HG03139 (cell line): ENCODE results near the gene ANTXR2.
"Not testable (repeated sequence)": the region's sequence is repeated elsewhere in the genome, so short reads cannot be mapped to it uniquely, and the experiment has no call there.

Experiments used
- ATAC-seq: cut with Tn5 transposase; IDR thresholded peaks from one replicate; pipeline ENCODE4 v1.9.1; 2021; ENCODE audit not compliant: unreplicated experiment

Gene ANTXR2

DNA sequence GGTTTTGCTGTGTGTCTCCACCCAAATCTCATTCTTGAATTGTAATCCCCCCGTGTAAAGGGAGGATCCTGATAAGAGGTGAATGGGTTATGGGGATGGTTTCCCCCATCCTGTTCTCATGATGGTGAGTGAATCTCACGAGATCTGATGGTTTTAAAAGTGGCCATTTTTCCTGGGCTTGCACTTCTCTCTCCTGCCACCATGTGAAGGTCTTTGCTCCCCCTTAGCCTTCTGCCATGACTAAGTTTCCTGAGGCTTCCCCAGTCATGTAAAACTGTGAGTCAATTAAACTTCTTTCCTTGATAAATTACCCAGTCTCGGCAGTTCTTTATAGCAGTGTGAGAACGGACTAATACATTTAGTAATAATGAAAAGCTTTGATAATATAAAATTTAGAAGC is 46.9 kb downstream of the ANTXR2 start:
- ATAC-seq = no peak

DNA sequence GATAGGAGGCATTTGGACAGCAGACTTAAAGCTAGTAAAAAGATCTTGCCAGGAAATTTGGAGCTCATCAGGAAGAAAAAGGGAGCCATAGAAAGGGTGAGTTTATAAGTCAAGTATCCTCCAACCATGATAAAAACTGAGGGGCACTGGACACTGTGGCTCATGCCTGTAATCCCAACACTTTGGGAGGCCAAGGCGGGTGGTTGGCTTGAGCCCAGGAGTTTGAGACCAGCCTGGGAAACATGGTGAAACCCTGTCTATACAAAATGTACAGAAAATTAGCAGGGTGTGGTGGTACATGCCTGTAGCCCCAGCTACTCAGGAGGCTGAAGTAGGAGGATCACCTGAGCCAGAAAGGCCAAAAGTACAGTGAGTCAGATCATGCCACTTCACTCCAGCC is 48.7 kb downstream of the ANTXR2 start:
- ATAC-seq = no peak

DNA sequence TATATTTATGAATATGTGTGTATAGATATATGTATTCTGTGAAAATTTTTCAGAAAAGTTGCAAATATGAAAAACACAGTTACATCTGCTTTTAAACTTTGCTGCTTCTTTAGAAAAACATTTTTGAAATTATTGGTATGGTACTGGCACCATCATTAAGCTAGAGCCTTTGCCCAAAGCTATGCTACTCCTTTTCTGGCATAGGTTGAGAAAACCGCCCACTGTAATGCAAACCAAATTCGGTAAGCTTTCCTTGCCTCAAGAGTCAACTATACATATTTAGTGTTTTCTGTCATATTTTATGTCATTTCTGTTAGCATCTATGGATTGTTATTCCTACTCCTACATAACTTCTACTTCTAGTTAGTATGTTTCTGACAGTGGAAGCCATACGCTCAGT is 50.7 kb downstream of the ANTXR2 start:
- ATAC-seq = no peak

DNA sequence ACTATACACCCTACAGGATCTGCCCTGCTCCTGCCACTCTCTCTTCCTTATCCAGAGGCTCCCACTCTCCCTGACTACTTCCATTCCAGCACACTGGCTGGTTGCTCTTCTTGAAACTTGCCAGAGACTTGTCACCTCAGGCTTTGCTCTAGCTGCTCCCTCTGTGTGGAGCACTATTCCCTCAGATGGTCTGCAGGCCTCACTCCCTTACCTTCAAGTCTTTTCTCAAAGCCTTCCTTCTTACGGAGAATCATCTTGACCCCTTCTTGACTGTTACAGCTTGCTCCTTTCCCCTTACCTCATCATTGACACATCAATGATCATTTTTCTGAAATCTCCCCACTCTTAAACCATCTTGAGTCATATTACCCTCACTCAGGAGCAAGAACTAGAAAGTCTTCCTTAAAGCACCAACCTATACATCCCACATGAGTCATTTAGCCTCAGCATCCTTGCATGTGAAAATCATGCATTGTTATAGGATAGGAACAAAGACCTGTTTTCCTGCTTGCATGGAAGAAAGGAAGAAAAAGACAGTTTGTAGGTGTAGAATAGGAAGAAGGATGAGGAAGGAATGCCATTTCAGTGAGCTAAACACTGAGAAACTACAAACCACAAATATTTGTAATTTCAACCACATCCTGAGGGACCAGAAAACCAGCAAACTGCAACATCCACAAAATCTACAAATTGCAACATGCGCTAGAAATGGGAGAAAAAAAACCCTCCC is 55.7 kb downstream of the ANTXR2 start:
- no peak for ATAC-seq

DNA sequence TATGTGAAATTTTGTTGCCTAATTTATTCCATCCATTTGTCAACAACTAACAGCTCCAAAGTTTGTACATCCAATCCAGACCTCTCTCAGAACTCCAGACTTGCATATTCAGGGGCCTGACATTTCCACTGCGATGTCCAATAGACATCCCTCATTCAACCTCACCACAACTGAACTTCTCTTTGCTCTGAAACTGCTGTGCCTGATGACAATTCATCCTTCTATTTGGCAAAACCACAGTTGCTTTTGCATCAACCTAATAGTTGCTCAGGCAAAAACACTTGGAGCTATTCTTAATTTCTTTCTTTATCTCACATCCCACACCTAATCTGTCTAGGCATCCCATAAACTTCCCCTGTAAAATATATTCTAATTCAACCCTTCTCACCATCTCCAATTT is 56.5 kb downstream of the ANTXR2 start:
- ATAC-seq = no peak

DNA sequence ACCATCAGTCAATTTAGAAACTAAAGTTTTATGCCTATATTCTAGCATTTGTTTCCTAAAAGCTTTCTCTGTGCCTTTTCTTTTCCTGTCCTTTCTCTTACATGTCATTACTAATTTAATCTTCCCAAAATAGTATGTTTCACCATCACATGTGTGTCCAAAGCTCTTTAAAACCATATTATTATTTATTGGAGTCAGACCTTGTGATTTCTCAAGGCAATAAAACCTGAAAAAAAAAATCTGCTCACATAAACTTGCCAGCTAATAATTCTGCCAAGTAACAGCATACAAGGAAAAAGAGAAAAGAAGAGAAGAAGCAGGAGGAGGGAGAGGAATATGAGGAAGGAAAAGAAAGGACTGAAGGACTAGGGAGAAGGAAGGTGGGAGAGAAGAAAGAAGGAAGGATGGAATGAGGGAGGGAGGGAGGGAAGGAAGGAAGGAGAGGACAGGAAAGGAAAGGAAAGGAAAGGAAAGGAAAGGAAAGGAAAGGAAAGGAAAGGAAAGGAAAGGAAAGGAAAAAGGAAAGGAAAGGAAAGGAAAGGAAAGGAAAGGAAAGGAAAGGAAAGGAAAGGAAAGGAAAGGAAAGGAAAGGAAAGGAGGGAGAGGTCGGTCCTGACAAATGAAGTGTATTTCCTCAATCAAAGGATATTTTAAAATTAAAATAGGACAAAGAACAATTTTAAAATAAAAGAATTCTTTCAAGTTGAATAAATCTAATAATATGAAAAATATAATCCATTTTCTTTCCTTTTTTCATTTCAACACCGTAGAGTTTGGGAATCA is 57.4 kb downstream of the ANTXR2 start:
- ATAC-seq = no peak

DNA sequence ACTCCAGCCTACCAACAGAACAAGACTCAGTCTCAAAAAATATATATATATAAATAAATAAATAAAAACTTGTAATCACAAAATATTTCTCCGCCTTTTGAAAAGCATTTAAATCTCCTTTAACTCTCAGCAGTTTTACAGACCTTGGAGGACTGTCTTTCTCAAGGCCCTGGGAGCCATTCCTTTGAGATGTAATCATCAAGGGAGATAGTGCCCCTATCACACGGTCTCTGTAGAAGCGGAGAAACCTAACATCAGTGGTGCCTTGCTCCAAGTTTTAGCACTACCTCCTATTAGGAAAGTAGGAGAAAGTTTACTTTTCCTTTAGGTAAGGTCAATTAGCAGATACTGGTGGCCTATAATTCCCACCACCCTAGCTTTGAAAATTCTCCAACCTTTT is 58.5 kb downstream of the ANTXR2 start:
- no peak for ATAC-seq

DNA sequence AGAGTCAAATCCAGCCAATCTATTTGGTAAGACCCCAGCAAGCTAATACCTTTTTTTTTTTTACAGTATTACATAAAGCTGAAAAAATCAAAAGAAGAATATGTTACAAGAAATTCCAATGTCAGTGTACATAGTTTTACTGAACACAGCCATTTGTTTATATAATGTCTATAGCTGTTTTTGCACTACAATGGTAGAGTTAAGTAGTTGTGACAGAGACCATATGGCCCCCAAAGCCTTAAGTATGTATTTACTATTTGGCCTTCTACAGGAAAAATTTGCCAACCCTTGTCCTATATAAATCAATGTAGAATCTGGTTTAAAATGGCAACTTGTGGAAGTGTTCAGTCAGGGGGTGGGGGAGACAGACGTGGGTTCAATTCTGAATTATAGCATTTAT is 60.7 kb downstream of the ANTXR2 start:
- no peak for ATAC-seq

DNA sequence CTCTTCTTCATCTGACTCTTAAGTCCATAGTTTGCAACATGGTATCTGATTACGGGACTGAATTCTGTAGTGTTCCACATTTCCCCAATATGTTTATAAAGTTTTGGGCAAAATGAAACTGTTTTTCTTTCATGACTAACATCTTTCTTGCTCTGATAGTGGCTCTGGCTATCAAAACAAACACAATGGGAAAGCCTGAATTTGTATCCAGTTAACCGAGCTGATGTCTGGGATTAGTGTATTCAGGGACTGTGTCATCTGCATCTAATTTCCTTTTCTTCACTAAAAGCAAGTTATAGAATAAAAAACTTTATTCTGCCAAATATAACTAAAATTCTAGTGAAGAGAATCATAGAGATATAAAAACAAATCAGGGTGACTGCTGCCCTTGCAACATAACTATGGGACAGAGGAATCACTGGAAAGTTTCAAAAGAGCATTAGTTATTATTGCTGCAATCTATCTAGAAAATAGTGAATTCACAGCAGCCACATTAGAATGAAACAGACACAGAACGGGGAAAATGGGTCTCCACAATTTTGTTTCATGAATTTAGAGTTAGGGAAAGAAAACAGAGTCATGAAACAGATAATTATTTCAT is 61.3 kb downstream of the ANTXR2 start:
- ATAC-seq = no peak

DNA sequence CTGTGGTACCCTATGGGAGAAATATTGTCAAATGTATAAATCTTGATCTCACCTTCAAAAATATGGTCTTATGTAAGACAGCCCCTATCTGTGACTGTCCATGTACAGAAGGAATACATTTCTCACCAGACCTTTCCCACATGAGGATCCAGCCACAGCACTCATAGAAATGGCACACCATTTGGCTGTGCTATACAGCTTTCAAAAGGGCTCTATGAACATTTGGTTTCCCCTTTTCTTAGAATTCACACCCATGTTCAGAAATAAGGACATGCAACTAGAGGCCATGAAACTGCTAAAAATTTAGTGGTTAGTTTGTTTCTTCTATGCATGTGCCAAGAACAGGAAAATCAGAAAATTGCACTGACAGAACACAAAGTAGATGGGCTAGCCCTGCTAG is 62.7 kb downstream of the ANTXR2 start:
- ATAC-seq = no peak

DNA sequence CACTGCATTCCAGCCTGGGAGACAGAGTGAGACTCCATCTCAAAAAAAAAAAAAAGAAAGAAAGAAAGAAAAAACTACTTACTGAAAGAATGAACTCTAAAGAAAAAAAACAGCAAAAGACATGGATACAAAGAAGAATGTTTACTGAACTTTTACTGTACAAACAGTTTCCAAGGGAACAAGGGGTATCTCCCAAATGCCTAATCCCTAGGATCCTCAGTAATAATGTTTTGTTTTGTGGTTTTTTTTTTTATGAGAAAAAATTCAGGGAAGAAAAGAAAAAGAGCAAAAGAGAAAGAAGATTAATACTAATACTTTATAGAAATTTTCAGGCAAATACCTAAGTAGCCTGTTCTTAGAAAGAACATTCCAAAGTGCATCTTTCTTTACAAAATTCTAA is 63.2 kb downstream of the ANTXR2 start:
- no peak for ATAC-seq

DNA sequence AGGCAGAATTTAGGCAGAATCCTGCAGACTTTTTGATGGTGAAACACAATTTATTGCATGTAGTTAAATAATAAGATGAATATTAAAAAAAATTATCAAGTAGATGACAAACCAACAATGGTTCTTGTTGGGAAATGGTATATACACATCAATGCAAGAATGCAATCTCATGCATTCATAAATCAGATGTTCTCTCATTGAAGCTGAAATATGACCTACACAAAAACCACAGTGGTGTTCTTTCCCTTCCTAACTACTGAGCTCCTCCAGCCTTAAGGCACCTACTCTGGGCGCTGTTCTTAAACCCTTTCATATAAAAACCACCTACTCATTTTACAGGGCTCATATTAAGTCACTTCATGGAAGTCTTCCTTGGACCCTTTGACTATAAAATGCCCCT is 64.1 kb downstream of the ANTXR2 start:
- ATAC-seq = no peak

DNA sequence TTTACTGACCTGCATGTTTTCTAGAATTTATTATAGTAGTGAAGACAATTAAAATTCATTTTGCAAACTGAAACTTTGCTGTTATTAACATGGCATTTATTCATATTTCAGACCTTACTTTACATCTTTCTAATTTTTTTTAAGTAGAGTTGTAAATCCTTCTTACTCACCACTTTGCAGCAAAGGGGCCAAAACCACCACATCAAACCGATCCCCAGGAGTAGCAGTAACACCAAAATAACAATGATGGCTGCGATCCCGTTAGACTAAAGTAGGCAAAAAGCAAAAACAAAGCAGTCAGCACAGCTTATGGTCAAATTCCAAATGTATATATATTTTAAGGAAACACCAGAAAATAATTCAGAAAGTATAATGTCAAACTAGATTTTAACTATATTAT is 64.7 kb downstream of the ANTXR2 start:
- ATAC-seq = no peak

DNA sequence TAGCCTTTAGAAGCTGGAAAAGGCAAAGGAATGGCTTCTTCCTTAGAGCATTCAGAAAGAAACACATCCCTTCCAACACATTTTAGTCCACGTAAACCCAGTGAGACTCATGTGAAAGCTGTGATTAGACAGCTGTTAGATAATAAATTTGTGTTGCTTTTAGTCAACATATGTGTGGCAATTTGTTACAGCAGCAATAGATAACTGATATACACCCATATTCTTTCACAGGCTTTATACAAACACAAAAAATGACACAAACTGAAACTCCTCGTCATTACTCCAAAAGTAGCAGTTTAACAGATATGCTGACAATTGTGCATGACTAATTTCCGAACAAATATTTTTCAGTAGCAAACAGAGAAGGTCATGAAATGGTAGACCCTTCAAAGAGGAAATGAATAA is 65.3 kb downstream of the ANTXR2 start:
- ATAC-seq = no peak

DNA sequence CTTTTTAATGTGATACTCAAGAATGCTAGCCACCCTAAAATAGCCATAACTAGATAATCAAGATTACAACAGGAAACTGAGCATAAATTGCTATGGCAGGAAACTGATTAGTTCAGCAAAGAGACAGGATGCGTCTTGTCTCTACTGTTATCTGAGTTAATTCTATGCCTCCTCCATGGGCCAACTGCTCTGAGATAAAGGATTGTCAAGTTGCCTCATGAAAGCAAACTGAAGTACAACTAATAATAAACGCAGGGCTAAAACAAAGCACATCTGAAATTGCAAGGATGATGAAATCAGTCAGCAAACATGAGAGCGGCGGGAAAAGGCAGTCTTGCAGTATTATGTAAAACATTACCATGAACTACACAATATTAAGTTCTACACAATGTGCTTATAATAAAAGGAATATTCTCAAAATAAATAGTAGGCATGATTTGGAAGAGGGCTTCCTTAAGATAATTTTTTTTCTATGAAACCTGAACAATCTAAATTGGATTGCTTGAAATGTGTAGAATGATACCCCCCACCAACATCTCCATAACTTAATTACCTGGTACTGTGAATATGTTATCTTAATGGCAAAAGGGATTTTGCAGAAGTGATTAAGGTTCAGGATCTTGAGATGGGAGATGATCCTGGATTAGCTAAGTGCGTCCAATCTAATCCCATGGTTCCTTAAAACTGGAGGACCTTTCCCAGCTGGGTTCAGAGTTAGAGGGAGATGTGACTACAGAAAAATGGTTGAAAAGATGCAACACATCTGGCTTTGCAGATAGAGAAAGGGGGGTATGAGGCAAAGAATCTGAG is 65.9 kb downstream of the ANTXR2 start:
- no peak for ATAC-seq

DNA sequence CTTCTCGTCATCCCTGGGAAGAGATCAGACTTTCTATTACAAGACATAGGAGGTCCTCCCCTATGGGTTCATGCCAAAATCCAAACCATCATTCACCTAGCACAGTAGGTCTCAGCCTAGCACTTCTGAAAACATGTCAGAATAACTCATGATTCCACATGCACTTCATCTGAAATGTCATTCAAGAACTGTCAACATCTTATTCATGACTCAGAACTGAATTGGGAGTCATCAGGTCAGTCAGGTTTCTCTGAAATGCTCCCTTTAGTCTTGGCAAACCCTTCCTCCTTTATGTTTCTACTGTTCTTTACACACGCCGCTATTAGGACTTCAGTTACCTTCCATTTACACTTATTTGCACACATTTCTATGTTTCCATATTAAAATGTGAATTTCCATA is 67.2 kb downstream of the ANTXR2 start:
- ATAC-seq = no peak

DNA sequence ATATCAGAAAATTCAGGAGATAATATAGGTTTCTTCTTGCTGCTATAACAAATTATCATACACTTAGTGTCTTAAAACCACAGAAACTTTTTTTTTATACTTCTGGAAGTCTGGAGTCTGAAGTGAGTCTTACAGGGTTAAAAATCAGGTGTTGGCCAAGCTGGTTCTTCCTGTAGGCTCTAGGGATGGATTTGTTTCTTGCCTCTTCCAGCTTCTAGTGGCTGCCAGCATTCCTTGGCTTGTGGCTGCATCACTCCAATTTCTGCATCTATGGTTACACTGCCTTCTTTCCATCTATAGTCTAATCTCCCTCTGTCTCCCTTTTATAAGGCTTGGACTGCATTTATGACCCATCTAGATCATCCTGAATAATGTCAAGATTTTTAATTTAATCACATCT is 68.7 kb downstream of the ANTXR2 start:
- ATAC-seq = no peak

DNA sequence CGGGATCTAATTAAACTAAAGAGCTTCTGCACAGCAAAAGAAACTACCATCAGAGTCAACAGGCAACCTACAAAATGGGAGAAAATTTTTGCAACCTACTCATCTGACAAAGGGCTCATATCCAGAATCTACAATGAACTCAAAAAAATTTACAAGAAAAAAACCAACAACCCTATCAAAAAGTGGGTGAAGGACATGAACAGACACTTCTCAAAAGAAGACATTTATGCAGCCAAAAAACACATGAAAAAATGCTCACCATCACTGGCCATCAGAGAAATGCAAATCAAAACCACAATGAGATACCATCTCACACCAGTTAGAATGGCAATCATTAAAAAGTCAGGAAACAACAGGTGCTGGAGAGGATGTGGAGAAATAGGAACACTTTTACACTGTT is 70.5 kb downstream of the ANTXR2 start:
- ATAC-seq = not testable (repeated sequence)

DNA sequence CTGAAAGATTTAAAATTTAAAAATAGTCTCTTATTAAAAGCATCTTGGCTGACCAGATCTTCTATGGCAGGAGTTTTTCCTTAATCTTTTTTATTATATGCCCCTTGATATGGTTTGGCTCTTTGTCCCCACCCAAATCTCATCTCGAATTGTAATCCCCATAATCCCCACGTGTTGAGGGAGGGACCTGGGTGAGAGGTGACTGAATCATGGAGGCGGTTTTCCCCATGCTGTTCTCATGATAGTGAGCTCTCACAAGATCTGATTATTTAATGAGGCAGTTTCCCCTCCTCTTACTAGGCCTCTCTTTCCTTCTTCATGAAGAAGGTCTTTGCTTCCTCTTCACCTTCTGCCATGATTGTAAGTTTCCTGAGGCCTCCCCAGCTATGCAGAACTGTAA is 74.0 kb downstream of the ANTXR2 start:
- ATAC-seq = not testable (repeated sequence)

DNA sequence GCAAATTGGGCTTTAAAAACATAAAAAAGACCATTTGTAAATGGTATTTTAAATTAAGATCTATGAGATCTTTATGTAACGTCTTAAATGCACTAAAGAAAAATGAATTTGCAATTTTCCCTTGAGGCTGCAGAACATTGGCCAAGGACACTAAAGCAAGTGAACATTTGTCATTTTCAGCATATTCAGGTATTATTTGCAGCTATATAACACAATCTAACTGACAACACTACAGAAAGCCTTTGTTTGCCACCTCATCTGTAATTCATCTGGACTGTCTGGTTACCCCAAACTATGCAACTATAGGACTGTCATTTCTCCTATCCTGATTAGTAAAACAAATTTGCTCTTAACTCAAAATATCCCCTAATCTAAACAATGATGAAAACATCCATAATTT is 74.8 kb downstream of the ANTXR2 start:
- no peak for ATAC-seq

DNA sequence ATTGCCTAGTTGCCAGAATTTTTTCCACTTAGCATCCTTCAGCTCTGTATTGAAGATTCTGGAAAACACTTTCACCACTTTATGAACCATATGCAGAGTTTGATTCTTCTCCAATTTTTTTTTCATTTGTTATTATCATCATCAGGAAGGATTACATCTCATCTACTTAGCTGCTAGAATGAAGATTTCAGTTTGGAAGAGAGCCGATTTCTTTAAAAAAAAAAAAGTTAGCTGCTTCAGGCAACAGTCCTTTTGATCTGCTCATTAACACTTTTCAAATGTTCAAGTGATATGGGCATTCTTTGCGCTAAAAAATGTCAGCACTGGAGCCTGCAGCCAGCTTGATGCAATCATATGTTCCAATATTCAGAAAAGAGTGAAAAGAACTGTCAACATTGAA is 76.2 kb downstream of the ANTXR2 start:
- no peak for ATAC-seq
